Activated naive CD4-positive, alpha-beta T cell treated with anti-CD3 and anti-CD28 coated beads, Interleukin-2, amount 50 U/mL, for 16 hours (primary cell): Measurements from ENCODE around the gene TFCP2.

Source experiments
- DNase-seq: peaks from one replicate; pipeline ENCODE4 v3.0.0-alpha.2; 2020

The TFCP2 gene

DNA sequence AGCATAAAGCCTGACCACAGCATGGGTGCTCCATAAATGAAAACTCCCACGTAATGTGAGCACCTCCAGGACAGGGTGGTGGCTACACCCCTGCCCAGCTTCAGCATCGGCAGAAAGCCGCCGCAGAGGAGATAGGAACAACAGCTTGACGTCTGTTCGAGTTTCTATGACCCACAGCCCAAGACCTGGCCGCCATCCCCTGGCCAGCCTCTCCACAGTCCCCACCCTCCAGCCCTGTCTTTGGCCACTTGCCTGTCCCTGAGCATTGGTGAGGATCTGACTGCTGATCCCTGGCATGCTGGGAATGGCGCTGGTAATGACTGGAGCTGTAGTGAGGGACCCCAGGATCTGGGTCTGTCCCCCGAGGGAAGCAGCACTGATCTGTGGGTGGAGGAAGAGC is 23.6 kb upstream of the TFCP2 start:
- no peak for DNase-seq

DNA sequence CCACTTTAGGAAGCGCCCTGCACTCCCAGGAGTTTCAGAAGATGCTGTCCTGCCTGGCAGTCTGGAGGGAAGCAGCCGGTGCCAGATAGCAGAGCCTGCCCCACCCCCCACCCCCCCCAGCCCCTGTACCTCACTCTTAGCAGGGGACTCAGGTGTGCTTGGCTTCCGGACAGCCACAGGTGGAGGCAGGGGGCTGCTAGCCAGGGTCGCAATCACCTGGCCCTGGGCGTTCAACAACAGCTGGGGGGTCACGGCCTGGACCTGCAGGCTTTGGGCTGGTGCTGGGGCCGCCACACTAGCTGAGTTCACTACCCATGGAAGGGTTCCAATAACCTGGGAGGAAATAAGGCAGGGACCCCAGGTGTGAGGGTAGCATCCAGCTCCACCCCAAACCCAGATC is 22.9 kb upstream of the TFCP2 start:
- DNase-seq: no peak

DNA sequence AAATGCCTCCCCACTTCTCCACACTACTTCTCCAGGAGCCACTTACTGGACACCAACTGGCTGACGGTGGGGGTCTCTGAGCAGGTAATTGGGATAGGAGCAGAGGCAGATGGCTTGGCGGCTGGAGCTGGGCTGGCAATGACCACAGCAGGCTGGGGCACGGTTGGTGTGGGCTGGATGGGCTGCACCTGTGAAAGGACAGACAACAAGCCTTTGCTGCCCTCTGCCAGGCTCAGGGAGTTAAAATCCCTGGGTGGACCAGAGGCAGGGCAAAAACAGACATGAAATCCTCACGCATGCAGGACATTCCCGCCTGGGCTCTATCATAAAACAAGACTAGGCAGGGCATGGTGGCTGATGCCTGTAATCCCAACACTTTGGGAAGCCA is 19.3 kb upstream of the TFCP2 start:
- no peak for DNase-seq

DNA sequence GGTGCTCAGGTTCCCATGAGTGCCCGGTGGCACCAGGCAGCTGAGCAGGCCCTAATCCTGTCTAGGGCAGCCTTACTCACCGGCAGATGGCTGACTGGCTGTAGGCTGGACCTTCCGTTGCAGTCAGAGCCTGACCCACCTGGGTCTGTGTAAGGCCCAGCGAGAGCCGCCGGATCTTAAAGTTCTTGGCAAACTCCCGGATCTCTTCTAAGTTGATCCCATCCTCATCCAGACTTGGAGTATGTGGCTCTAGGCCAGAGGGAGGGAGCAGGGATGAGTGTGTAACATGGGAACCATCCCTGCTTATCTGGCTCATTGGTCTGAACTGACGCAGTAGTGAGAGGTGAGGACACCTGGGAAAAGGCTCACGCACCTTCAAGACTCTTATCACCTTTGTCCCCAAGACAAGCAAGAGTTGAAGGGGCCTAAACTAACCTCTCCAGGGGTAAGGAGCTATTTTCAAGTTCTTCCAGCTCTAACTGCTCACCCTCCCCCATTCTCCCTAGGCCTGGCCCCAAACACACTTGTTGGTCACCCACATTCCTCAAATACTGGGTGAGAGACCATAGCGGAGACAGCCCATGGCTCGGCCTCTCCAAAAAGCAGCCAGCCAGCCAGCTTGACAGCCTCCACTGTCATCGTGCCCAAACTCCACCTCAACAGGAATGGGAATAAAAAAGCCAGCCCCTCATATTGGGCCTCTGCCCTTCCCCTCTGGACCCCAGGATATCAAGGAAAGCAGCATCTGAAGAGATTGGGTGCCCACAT is 18.8 kb upstream of the TFCP2 start:
- no peak for DNase-seq

- DNase-seq: no peak
These were observed 17.9 kb upstream of the TFCP2 start for GRCh38 chr12:51190820-51191219.

DNA sequence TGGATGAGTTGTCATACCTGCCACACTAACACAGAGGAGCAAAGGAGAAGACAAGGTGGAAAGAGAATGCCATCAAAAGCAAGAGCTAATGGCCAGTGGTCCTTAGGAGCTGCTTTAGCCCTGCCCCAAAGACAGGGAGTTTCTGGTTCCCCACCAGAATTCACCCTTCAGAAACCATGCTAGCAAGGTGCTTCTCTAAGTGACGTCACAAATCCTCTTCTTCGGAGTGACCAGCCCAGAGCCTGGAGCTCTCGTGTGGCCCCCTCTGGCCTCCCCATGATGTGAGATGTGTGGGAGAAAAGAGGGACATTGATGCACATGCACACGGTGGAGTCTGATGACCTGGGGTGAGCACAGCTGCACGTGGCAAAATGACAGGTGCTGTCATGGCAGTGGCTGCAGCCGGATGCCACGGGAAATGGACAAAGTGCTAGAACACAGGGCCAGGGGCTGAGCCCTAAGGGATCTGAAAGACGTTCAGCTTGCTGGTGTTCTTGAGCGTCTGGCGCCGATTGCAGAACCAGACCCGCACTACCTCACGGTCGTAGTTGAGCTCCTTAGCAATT is 16.9 kb upstream of the TFCP2 start:
- DNase-seq: no peak

DNA sequence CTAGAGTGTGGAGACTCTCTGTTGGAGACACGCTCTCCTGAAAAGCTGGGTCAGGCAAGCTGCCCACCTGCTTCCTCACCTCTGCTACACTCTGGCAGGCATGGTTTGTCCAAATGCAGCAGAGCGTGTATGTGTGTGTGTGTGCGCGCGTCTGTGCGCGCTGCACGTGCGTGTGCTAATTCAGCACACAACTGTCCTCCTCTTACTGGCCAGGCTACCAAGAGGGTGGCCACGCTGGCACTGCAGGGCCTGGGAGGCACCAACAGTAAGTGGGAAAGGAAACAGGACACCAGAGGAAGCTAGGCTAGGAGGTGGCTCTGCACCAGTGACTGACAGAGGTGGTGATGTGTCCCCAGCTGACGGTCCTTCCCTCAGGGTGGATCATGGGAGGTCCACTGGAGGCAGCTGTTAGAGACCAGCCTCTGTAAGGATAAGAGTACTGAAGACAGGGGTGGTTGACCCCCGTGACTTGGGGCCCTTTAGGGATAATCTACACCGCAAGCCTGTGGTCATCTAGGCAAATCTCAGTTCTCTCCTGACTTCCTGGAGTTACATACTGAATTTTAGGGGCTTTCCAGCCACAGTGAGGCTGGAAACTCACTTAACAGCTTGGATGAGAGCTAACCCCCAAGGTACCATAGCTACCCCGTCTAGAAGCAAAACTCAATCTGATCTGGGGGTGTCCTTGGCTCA is 15.6 kb upstream of the TFCP2 start:
- DNase-seq: no peak

- no peak for DNase-seq
These were observed 14.5 kb upstream of the TFCP2 start for GRCh38 chr12:51187370-51187987.

DNA sequence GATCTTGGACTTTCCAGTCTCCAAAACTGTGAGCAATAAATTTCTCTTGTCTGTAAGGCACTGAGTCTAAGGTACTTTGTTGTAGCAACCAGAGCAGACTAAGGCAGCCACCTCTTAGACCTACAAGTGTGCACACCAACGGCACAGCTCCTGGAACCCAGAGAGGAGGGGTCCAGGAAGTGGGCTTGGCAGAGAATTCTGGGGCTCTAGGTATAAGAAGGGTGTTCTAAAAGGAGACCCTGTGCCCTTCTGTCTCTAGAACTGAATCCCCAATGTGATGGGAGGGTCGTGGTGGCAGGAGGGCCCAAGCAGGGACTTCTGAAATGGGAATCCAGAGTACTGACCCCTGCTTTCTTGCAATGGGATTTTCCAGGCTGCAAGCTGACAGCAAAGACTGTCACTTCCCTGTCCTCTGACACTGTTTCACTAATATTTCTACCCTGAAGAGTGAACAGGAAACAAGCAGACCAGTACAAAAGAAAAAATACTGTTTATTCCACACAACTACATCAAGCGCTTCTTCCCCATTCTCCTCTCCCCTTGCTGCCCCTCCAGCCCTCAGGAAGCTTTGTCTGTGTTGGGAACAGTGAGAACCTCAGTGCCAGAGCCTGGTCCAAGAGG is 13.6 kb upstream of the TFCP2 start:
- DNase-seq: no peak

DNA sequence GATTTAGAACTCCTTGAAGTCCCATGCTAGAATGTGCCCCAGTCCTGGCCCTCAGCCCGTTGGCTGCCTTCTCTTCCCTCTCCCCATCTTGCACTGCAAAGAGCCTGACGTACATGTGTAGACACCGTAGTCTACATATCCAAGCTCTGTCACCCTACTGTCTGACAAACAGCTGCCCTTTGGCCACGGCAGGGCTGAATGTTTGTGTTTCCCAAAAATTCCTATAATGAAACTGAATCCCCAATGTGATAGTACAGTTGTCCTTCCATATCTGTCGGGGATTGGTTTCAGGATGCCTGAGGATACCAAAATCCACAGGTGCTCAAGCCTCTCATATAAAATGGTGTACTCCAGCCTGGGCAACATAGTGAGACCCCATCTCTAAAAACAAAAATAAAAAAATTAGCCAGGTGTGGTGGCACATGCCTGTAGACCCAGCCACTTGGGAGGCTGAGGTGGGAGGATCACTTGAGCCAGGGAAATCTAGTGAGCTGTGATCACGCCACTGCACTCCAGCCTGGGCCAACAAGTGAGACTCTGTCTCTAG is 12.3 kb upstream of the TFCP2 start:
- no peak for DNase-seq

GRCh38 chr12:51183816-51184215 is 10.9 kb upstream of the TFCP2 start:
- no peak for DNase-seq

- DNase-seq: no peak
These were observed 10.4 kb upstream of the TFCP2 start for GRCh38 chr12:51183349-51183748.

- DNase-seq: no peak
These were observed 8.6 kb upstream of the TFCP2 start for GRCh38 chr12:51181558-51181957.

DNA sequence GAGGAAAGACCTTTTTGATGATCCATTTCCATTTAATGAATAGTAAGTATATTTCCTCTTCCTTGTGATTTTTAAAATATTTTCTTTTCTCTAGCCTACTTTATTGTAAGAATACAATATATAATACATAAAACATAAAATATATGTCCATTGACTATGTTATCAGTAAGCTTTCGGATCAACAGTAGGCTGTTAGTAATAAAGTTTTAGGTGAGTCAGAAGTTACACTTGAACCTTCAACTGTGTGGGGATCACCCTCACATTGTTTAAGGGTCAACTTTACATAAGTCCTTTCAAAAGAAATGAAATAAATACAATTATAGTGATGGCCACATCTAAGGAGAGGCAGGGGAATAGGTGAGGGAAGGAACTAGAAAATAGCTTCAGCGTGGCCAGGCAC is 5.0 kb upstream of the TFCP2 start:
- DNase-seq: no peak

GRCh38 chr12:51174501-51174900 is 1.6 kb upstream of the TFCP2 start:
- no peak for DNase-seq

- DNase-seq: no peak
These were observed 936 bp downstream of the TFCP2 start for GRCh38 chr12:51171884-51172514.

DNA sequence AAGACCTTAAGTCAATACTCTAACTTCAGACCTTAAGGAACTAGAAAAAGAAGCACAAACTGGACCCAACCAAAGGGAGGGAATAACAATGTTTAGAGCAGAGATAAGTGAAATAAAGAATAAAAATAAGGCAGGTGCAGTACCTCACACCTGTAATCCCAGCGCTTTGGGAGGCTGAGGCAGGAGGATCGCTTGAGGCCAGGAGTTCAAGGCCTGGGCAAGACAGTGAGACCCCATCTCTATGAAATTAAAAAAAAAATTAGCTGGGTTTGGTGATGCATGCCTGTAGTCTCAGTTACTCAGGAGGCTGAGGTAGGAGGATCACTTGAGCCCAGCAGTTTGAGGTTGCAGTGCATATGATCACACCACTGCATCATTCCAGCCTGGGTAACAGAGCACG is 9.1 kb downstream of the TFCP2 start:
- no peak for DNase-seq

DNA sequence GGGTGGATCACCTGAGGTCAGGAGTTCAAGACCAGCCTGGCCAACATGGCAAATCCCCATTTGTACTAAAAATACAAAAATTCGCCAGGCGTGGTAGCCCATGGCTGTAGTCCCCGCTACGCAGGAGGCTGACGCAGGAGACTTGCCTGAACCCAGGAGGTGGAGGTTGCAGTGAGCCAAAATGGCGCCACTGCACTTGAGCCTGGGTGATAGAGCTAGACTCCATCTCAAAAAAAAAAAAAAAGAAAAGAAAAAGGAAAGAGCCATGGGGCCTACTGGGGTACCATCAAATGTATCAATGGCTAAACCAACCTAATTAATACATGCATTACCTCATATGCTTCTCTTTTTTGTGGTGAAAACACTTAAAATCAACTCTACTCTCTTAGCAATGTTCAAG is 10.7 kb downstream of the TFCP2 start:
- no peak for DNase-seq

DNA sequence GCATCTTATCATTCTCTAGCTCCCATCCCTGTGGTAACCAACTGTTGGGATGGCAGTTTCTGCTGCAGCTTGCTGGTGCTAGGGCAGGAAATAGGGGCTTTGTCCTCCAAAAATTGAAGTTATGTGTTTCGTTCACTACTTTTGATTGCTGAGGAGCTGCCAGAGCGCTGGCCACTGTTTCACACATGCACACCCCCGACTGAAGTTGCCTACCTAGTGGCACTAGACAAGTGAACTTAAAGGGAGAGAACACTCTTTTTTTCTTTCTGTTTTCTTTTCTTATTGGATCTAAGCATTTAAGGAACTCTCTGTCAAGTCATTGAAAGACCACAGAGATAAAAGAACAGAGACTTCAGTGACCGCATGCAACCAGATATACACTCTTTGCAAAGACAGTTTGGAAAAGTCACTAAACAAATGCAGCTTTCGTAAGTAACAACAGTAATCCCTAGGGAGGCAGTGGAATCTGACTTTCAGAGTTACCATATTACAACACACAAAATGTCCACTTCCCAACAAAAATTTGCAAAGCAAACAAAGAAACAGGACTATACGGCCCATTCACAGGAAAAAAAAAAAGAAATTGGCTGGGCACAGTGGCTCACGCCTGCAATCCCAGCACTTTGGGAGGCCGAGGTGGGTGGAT is 12.0 kb downstream of the TFCP2 start:
- DNase-seq: no peak

DNA sequence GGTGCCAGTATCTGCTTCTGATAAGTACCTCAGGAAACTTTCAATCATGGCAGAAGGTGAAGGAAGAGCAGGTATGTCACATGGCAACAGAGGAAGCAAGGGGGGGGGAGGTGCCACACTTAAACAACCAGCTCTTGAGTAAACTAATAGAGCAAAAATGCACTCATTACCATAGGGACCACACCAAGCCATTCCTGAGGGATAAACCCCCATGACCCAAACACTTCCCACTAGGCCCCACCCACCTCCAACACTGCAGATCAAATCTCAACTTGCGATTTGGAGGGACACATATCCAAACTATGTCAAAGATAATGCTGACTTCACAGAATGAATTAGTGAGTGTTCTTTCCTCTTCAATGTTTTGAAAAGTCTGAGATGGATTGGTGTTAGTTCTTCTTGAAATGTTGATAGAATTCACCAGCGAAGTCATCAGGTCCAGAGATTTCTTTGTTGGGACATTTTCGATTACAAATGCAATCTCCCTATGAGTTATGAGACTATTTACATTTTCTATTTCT is 16.6 kb downstream of the TFCP2 start:
- no peak for DNase-seq

- no peak for DNase-seq
These were observed 20.0 kb downstream of the TFCP2 start for GRCh38 chr12:51152953-51153352.

DNA sequence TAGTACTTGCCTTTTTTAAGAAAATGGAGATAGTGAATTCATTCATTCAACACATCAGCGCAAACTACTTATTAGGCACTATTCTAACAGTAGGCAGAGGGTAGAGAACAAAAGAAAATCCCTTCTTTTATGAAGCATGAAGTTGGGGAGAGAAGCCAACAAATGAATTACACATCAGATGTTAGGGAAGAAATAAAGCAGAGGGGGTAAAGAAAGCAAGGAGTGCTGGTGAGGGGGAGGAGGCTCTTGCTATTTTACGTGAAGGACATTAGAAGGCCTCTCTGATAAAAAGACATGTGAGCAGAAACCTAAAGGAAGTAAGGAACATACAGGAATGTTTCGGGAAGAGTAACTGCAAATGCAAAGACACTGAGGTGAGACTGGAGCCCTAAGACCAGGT is 22.2 kb downstream of the TFCP2 start:
- no peak for DNase-seq
